Spleen (tissue), 11 donors: ENCODE results near the gene MAPK14. TPM values are rescaled to one million over a fixed set of nuclear protein-coding genes. Genes with fewer than 3 reads are reported as not detected.

Experiments
- DNase-seq: peaks from one replicate; pipeline ENCODE4 v3.0.0-alpha.2; 2020
- H3K27ac ChIP-seq, 8 donors: fragments of 200-600 bp; sonication (generic) in 7 of 8; 1 replicate in 4 of 8; 2 replicates in 4 of 8; pipeline versions ENCODE4 v1.5.0 to v1.8.0; 2016 to 2021; ENCODE audit warnings: inconsistent platforms in 4 of 8, mild to moderate bottlenecking in 4 of 8, moderate library complexity in 1 of 8
- H3K27me3 ChIP-seq, 7 donors: fragments of 200-600 bp; sonication (generic) in 6 of 7; replicated peaks in 1 of 7; 1 replicate in 4 of 7; 2 replicates in 3 of 7; pipeline versions ENCODE4 v1.5.0 to v1.8.0; 2016 to 2021; ENCODE audit warnings: inconsistent platforms in 3 of 7, mild to moderate bottlenecking in 1 of 7
- H3K36me3 ChIP-seq, 6 donors: fragments of 200-600 bp; sonication (generic) in 5 of 6; 1 replicate in 4 of 6; 2 replicates in 2 of 6; pipeline versions ENCODE4 v1.5.0 to v1.8.0; 2016 to 2021; ENCODE audit warnings: inconsistent platforms in 2 of 6
- H3K4me1 ChIP-seq, 6 donors: fragments of 200-600 bp; sonication (generic) in 5 of 6; 1 replicate in 3 of 6; 2 replicates in 3 of 6; pipeline versions ENCODE4 v1.5.0 to v1.8.0; 2016 to 2021; ENCODE audit warnings: inconsistent platforms in 3 of 6
- H3K4me3 ChIP-seq, 8 donors: fragments of 200-600 bp; sonication (generic) in 7 of 8; 1 replicate in 4 of 8; 2 replicates in 4 of 8; pipeline versions ENCODE4 v1.5.0 to v1.8.0; 2016 to 2021; ENCODE audit warnings: inconsistent platforms in 4 of 8, mild to moderate bottlenecking in 4 of 8, moderate library complexity in 2 of 8
- H3K9me3 ChIP-seq, 8 donors: fragments of 200-600 bp; sonication (generic) in 7 of 8; 1 replicate in 4 of 8; 2 replicates in 4 of 8; pipeline versions ENCODE4 v1.5.0 to v1.8.0; 2016 to 2021; ENCODE audit warnings: inconsistent platforms in 4 of 8
- POLR2A ChIP-seq, 3 donors: fragments of 450-650 bp; IDR thresholded peaks; one replicate each; pipeline ENCODE4 v1.5.1; 2017; ENCODE audit warnings: antibody characterized with exemption in 3 of 3, mild to moderate bottlenecking in 1 of 3
- POLR2AphosphoS5 ChIP-seq, 3 donors: sonication (generic); formaldehyde crosslinking; IDR thresholded peaks; one replicate each; pipeline ENCODE4 v1.5.1; 2017; ENCODE audit warnings: antibody characterized with exemption in 3 of 3
- WGBS, 5 donors: extraction: QIAGEN DNeasy Blood & Tissue Kit in 3 of 5; methylation state at CpG; one replicate each; pipeline versions ENCODE4 v1.1.5 to v1.1.7; 2013 to 2018; 5-methylcytosine and 5-hydroxymethylcytosine counted together
- intact Hi-C: fragments of 100-400 bp; cut with DNase I; formaldehyde crosslinking; loops from one replicate; pipeline ENCODE4 v1.15.0; 2023; ENCODE audit warnings: low total_unique reads
- polyA plus RNA-seq, 3 donors: library from polyadenylated mRNA; stranded (reverse); fragments of 200-250 nt; gene quantifications; one replicate each; pipeline ENCODE4 v1.2.1, GENCODE V29; 2013
- total RNA-seq, 7 donors: library from RNA; depleted of rRNA in 3 of 7; stranded (reverse); fragments of >200 nt in 3 of 7; fragmentation: NEBNext Ultra II Directional in 4 of 7; extraction: Animal tissue kit (Norgen Biotek cat#: 25700) in 4 of 7; gene quantifications; one replicate each; pipeline versions ENCODE4 v1.1.0 to v1.2.1, GENCODE V29; 2016 to 2021
- TF ChIP-seq, protein P1 (sequence below), 11 experiments: fragments of 200-600 bp in 7 of 11; fragments of 450-650 bp in 4 of 11; sonication (generic) in 4 of 11; IDR thresholded peaks in 8 of 11; conservative IDR thresholded peaks in 3 of 11; 1 replicate in 7 of 11; 2 replicates in 4 of 11; pipeline versions ENCODE4 v1.4.0 to v1.8.0; 2016 to 2021; ENCODE audit warnings: antibody characterized with exemption in 11 of 11, inconsistent platforms in 4 of 11, mild to moderate bottlenecking in 1 of 11
- donor health status: healthy with polysubstance abuse.
- donor health status: DM: no; HTN: no; CAD: no; lungs with moderate emphysema.
- donor health status: DM: no; HTN: no; CAD: no.
- donor health status: Bipolar disorder and iron deficiency.
- donor health status: healthy.
- donor health status: DM: no; HTN: no; CAD: no.
- donor health status: DM: yes; HTN: yes; CAD: no.

Gene MAPK14
- total and polyA plus RNA-seq, 10 donors, result 13.9 to 242 (median 94.6) TPM

DNA sequence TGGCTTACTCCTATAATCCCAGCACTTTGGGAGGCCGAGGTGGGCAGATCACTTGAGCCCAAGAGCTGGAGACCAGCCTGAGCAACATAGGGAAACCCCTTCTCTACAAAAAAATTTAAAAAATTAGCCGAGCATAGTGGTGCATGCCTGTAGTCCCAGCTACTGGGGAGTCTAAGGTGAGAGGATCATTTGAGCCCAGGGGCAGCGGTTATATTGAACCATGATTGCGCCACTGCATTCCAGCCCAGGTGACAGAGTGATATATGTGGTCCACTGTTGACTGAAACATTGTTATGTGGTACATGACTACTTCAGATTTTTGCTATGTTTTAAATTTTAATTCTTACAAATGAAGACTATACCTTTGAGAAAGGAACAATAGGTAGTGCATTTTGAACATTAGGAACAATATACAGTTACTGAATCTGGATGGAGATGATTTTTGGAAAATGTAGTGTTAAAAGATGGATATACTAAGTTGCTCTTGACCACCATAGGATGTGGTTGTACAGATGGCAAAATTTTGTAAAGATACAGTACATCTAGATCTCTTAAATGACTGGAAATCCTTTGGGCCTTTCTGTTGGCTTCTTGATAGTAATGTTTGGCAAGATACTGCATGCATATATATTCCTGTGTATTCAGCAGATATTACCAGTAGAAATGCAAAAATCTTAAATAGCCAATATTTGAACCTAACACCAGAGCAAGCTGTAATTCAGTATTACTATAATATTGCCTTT is 35.9 kb downstream of the MAPK14 start:
- Histone ChIP-seq H3K9me3 (no peaks in the 10 kb centered on the region), H3K4me3 (no peak overlapping the region), H3K4me1 (peaks cover 0 to 82% (median 27%) of the 10 kb centered on the region in 6 donors), H3K27ac (no peak overlapping the region), H3K36me3 (peaks cover 0 to 49% (median 19%) of the 10 kb centered on the region in 6 donors), H3K27me3 (no peaks in the 10 kb centered on the region)
- no peak for DNase-seq
- intact Hi-C loops, result no loop called here
- 94 to 98% (median 96%) methylated on average over 4 of the region's 4 CpGs for WGBS, 5 donors
- TF ChIP-seq POLR2AphosphoS5 (IDR thresholded peaks at IDR 0.05) (no peak), POLR2A (IDR thresholded peaks at IDR 0.05) (no peak)
- TF ChIP-seq, protein P1, sequence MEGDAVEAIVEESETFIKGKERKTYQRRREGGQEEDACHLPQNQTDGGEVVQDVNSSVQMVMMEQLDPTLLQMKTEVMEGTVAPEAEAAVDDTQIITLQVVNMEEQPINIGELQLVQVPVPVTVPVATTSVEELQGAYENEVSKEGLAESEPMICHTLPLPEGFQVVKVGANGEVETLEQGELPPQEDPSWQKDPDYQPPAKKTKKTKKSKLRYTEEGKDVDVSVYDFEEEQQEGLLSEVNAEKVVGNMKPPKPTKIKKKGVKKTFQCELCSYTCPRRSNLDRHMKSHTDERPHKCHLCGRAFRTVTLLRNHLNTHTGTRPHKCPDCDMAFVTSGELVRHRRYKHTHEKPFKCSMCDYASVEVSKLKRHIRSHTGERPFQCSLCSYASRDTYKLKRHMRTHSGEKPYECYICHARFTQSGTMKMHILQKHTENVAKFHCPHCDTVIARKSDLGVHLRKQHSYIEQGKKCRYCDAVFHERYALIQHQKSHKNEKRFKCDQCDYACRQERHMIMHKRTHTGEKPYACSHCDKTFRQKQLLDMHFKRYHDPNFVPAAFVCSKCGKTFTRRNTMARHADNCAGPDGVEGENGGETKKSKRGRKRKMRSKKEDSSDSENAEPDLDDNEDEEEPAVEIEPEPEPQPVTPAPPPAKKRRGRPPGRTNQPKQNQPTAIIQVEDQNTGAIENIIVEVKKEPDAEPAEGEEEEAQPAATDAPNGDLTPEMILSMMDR (IDR thresholded peaks at IDR 0.05 in 8 of 11, conservative IDR thresholded peaks at IDR 0.05 in 3 of 11), result no peak

DNA sequence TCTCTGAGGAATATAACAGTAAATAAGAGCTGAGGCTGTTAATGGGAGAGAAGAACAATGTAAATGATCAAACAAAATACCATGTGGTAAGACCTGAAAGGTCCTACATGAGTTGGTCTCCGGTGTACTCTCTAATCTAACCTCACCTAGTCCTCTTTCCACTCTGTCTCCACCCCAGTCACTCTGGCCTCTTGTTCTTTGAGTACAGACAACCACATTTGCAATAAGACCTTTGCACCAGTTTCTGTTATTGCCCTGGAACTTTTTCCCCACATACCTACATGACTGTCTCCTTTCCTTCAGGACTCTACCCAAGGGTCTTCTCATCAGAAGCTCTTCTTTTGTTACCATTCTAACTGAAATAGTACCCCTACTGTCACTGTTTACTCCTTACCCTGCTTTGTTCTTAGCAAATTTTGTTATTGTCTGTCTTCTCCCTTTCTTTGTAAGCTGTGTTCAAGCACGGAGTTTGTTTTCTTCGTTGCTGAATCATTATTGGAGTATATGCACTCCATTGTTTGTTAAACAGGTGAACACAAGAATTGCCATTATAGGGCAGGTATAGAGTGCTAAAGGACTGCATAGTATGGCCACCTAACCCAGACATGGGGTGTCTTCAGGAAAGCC is 37.3 kb downstream of the MAPK14 start:
- Histone ChIP-seq H3K4me1 (peaks cover 0 to 96% (median 34%) of the 10 kb centered on the region in 6 donors), H3K27ac (no peak overlapping the region), H3K27me3 (no peaks in the 10 kb centered on the region), H3K36me3 (peaks cover 0 to 36% (median 9%) of the 10 kb centered on the region in 6 donors), H3K4me3 (no peak overlapping the region), H3K9me3 (no peaks in the 10 kb centered on the region)
- TF ChIP-seq, protein P1 (IDR thresholded peaks at IDR 0.05 in 8 of 11, conservative IDR thresholded peaks at IDR 0.05 in 3 of 11), result no peak
- TF ChIP-seq POLR2AphosphoS5 (IDR thresholded peaks at IDR 0.05), result no peak
- no peak for TF ChIP-seq POLR2A (IDR thresholded peaks at IDR 0.05)
- DNase-seq, result no peak
- intact Hi-C loops, result no loop called here
- WGBS, 5 donors, result 77 to 96% (median 93%) methylated on average over 3 of the region's 3 CpGs

DNA sequence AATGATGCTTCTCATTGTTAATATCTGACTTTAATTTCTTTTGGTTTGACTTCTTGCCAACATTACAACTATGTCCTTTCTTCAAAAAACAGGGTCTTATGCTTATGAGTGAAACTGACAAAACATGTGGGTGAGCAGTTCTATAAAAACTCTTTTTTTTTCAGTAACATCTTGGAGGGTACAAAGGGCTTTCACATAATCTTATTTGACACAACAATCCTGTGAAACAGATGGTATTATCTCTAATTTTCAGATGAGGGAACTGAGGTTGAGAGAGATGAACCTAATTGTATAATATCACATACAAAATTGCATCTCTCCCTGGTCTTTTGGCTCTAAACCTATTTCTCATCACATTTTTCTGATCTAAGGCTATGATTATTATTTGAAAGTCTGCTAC is 38.3 kb downstream of the MAPK14 start:
- Histone ChIP-seq H3K4me1 (peaks cover 0 to 97% (median 32%) of the 10 kb centered on the region in 6 donors), H3K27me3 (no peaks in the 10 kb centered on the region), H3K9me3 (no peaks in the 10 kb centered on the region), H3K4me3 (no peak overlapping the region), H3K36me3 (peaks cover 0 to 25% (median 5%) of the 10 kb centered on the region in 6 donors), H3K27ac (no peak overlapping the region)
- TF ChIP-seq POLR2A (IDR thresholded peaks at IDR 0.05) (no peak), POLR2AphosphoS5 (IDR thresholded peaks at IDR 0.05) (no peak)
- TF ChIP-seq, protein P1 (IDR thresholded peaks at IDR 0.05 in 8 of 11, conservative IDR thresholded peaks at IDR 0.05 in 3 of 11), result no peak
- no peak for DNase-seq
- intact Hi-C loops, result no loop called here

DNA sequence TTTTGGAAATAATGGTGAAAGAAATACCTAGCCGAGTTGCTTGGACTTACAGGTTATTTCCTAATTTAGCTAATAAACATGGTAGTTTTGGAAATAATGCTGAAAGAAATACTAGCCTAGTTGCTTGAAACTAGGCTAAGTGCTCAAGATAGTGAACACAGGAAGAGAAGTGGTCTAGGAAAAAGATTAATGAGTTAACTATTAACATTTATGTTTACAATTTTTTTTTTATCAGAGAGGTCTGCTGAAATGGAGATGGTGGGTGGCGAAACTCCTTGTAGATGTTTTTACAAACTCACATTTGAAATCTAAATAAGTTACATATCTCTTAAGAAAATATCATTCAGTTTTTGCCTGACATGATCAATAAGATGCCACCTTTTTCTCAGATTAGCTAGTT is 39.2 kb downstream of the MAPK14 start:
- H3K27me3 ChIP-seq, result no peaks in the 10 kb centered on the region
- TF ChIP-seq, protein P1 (IDR thresholded peaks at IDR 0.05 in 8 of 11, conservative IDR thresholded peaks at IDR 0.05 in 3 of 11), result no peak
- TF ChIP-seq POLR2A (IDR thresholded peaks at IDR 0.05), result no peak
- no peak for TF ChIP-seq POLR2AphosphoS5 (IDR thresholded peaks at IDR 0.05)
- no peak for DNase-seq
- H3K4me1 ChIP-seq, result peaks cover 0 to 97% (median 32%) of the 10 kb centered on the region in 6 donors
- no peaks in the 10 kb centered on the region for H3K9me3 ChIP-seq
- 75 to 94% (median 88%) methylated on average over 2 of the region's 2 CpGs for WGBS, 5 donors
- intact Hi-C loops, result no loop called here
- H3K4me3 ChIP-seq, result no peak overlapping the region
- H3K27ac ChIP-seq, result no peak overlapping the region
- peaks cover 0 to 21% (median 5%) of the 10 kb centered on the region in 6 donors for H3K36me3 ChIP-seq
